GM23248 (cell line): ENCODE measurements around the gene PLD1. TPM values are rescaled to one million over a fixed set of nuclear protein-coding genes. Genes with fewer than 3 reads are reported as not detected.

Experiments used
- DNase-seq: peaks from one replicate; pipeline ENCODE4 v3.0.0-alpha.2; 2015
- H2AFZ ChIP-seq: fragments of 200-600 bp; sonication (generic); 2 replicates; pipeline ENCODE4 v1.6.1; 2016; ENCODE audit warnings: antibody characterized with exemption
- H3F3A ChIP-seq: fragments of 200-600 bp; sonication (generic); 2 replicates; pipeline ENCODE4 v1.6.1; 2016; ENCODE audit warnings: mild to moderate bottlenecking, antibody characterized with exemption, mixed run types; ENCODE audit not compliant: insufficient read depth
- H3K27ac ChIP-seq: fragments of 200-600 bp; sonication (generic); 2 replicates; pipeline ENCODE4 v1.5.1; 2016; ENCODE audit warnings: mild to moderate bottlenecking
- H3K27me3 ChIP-seq: fragments of 200-600 bp; sonication (generic); replicated peaks from 2 replicates; pipeline ENCODE4 v1.6.1; 2016; ENCODE audit warnings: mild to moderate bottlenecking; ENCODE audit not compliant: insufficient read depth
- H3K36me3 ChIP-seq: fragments of 200-600 bp; sonication (generic); 2 replicates; pipeline ENCODE4 v1.6.1; 2016; ENCODE audit warnings: low read depth, mild to moderate bottlenecking
- H3K4me1 ChIP-seq: fragments of 200-600 bp; sonication (generic); 2 replicates; pipeline ENCODE4 v1.6.1; 2016; ENCODE audit warnings: mild to moderate bottlenecking; ENCODE audit not compliant: insufficient read depth
- H3K4me2 ChIP-seq: fragments of 200-600 bp; sonication (generic); one replicate; pipeline ENCODE4 v1.6.1; 2016; ENCODE audit warnings: mild to moderate bottlenecking; ENCODE audit not compliant: unreplicated experiment
- H3K4me3 ChIP-seq: fragments of 200-600 bp; sonication (generic); 2 replicates; pipeline ENCODE4 v1.5.1; 2016; ENCODE audit warnings: mild to moderate bottlenecking
- H3K79me2 ChIP-seq: fragments of 200-600 bp; sonication (generic); 2 replicates; pipeline ENCODE4 v1.6.1; 2016; ENCODE audit warnings: mild to moderate bottlenecking; ENCODE audit not compliant: insufficient read depth
- H3K9ac ChIP-seq: fragments of 200-600 bp; sonication (generic); 2 replicates; pipeline ENCODE4 v1.6.1; 2016; ENCODE audit warnings: mild to moderate bottlenecking
- H3K9me2 ChIP-seq: fragments of 200-600 bp; sonication (generic); 2 replicates; pipeline ENCODE4 v1.6.1; 2016; ENCODE audit warnings: mixed run types, mild to moderate bottlenecking, moderate library complexity; ENCODE audit not compliant: insufficient read depth
- H3K9me3 ChIP-seq: fragments of 200-600 bp; sonication (generic); one replicate; pipeline ENCODE4 v1.6.1; 2017; ENCODE audit warnings: low read depth
- H4K20me1 ChIP-seq: fragments of 200-600 bp; sonication (generic); 2 replicates; pipeline ENCODE4 v1.6.0; 2016; ENCODE audit not compliant: insufficient read depth
- EZH2 ChIP-seq: fragments of 200-600 bp; sonication (generic); IDR thresholded peaks from 2 replicates; pipeline ENCODE4 v1.6.1; 2018; ENCODE audit warnings: antibody characterized with exemption, mild to moderate bottlenecking; ENCODE audit not compliant: insufficient read depth, poor library complexity, severe bottlenecking
- EZH2phosphoT487 ChIP-seq: fragments of 200-600 bp; sonication (generic); IDR thresholded peaks from 2 replicates; pipeline ENCODE4 v1.6.1; 2018; ENCODE audit warnings: antibody characterized with exemption, moderate library complexity, mild to moderate bottlenecking, low read depth; ENCODE audit not compliant: insufficient read depth
- WGBS, 2 experiments: methylation state at CpG; one replicate each; pipeline ENCODE4 v1.1.6; 2015 to 2017; ENCODE audit warnings: low lambda C conversion rate in 2 of 2, low coverage in 1 of 2; ENCODE audit errors: missing lambda C conversion rate in 2 of 2; 5-methylcytosine and 5-hydroxymethylcytosine counted together
- in situ Hi-C: fragments of 300-500 bp; cut with MboI; formaldehyde crosslinking; loops from 2 replicates; pipeline ENCODE4 v1.15.0; 2020
- polyA plus RNA-seq: library from polyadenylated mRNA; unstranded; fragments of >200 nt; fragmentation: Nextera tagmentation; extraction: Ambion mirVana; gene quantifications from 2 replicates; pipeline ENCODE4 v1.2.1, GENCODE V29; 2016
- total RNA-seq: library from RNA; depleted of rRNA; stranded (reverse); fragments of >200 nt; shearing (Covaris generic); gene quantifications from 2 replicates; pipeline ENCODE4 v1.2.3, GENCODE V29; 2014

Gene PLD1
- total and polyA plus RNA-seq, 2 experiments from 2014 or later = 3.0 to 4.6 TPM

GRCh38 chr3:171648069-171648468 lies 162.2 kb downstream of the PLD1 start:
- no peak for DNase-seq
- H3K9ac ChIP-seq = no peak overlapping the region
- no peaks in the 10 kb centered on the region for H4K20me1 ChIP-seq
- no peaks in the 10 kb centered on the region for H3K4me1 ChIP-seq
- no peaks in the 10 kb centered on the region for H3K27me3 ChIP-seq
- H3K27ac ChIP-seq = no peak overlapping the region
- no peaks in the 10 kb centered on the region for H3K9me2 ChIP-seq
- H3K4me2 ChIP-seq = no peak overlapping the region
- no peaks in the 10 kb centered on the region for H3K79me2 ChIP-seq
- in situ Hi-C loops = no loop called here
- no peak overlapping the region for H3K4me3 ChIP-seq
- no peaks in the 10 kb centered on the region for H3K9me3 ChIP-seq
- TF ChIP-seq EZH2 (no peak), EZH2phosphoT487 (no peak)
- no peak overlapping the region for H2AFZ ChIP-seq
- H3F3A ChIP-seq = no peaks in the 10 kb centered on the region
- H3K36me3 ChIP-seq = no peaks in the 10 kb centered on the region

GRCh38 chr3:171646357-171647133 lies 163.7 kb downstream of the PLD1 start:
- Histone ChIP-seq H3K27me3 (no peaks in the 10 kb centered on the region), H3K27ac (no peak overlapping the region), H3K9me3 (no peaks in the 10 kb centered on the region), H3K36me3 (no peaks in the 10 kb centered on the region), H3K79me2 (no peaks in the 10 kb centered on the region), H3K4me2 (no peak overlapping the region), H4K20me1 (no peaks in the 10 kb centered on the region), H3K4me1 (no peaks in the 10 kb centered on the region), H3K9ac (no peak overlapping the region), H3F3A (no peaks in the 10 kb centered on the region), H2AFZ (0 out of 2 replicates have a peak overlapping the region, but pooled peaks have one; percentile 21), H3K9me2 (no peaks in the 10 kb centered on the region), H3K4me3 (no peak overlapping the region)
- TF ChIP-seq EZH2phosphoT487 (no peak), EZH2 (no peak)
- in situ Hi-C loops = no loop called here
- 5 to 9% methylated on average over 4 of the region's 4 CpGs for WGBS, 2 experiments
- DNase-seq = peak; percentile 76

- Histone ChIP-seq H3K4me3 (no peak overlapping the region), H3K36me3 (no peaks in the 10 kb centered on the region), H4K20me1 (no peaks in the 10 kb centered on the region), H3K27me3 (no peaks in the 10 kb centered on the region), H3K27ac (no peak overlapping the region), H3F3A (no peaks in the 10 kb centered on the region), H3K4me2 (no peak overlapping the region), H3K4me1 (peaks cover 10% of the 10 kb centered on the region), H3K9me2 (no peaks in the 10 kb centered on the region), H3K79me2 (no peaks in the 10 kb centered on the region), H3K9me3 (no peaks in the 10 kb centered on the region), H3K9ac (no peak overlapping the region), H2AFZ (no peak overlapping the region)
- TF ChIP-seq EZH2 (no peak), EZH2phosphoT487 (no peak)
- no peak for DNase-seq
- in situ Hi-C loops = no loop called here
- WGBS, 2 experiments = 87 to 89% methylated on average over 8 of the region's 8 CpGs
These were observed 165.6 kb downstream of the PLD1 start for GRCh38 chr3:171644681-171645080.

GRCh38 chr3:171643681-171644080 lies 166.6 kb downstream of the PLD1 start:
- Histone ChIP-seq H2AFZ (no peak overlapping the region), H3K9ac (no peak overlapping the region), H3K27me3 (no peaks in the 10 kb centered on the region), H3K27ac (no peak overlapping the region), H3F3A (no peaks in the 10 kb centered on the region), H3K4me1 (peaks cover 10% of the 10 kb centered on the region), H3K4me3 (no peak overlapping the region), H3K4me2 (no peak overlapping the region), H3K9me3 (no peaks in the 10 kb centered on the region), H3K9me2 (no peaks in the 10 kb centered on the region), H3K36me3 (no peaks in the 10 kb centered on the region), H4K20me1 (no peaks in the 10 kb centered on the region), H3K79me2 (no peaks in the 10 kb centered on the region)
- in situ Hi-C loops = no loop called here
- TF ChIP-seq EZH2phosphoT487 (no peak), EZH2 (no peak)
- no peak for DNase-seq
- 82 to 86% methylated on average over 4 of the region's 4 CpGs for WGBS, 2 experiments
